GM21423 (cell line): ENCODE results near the gene MTCL1.

ENCODE experiments used
- ATAC-seq: cut with Tn5 transposase; IDR thresholded peaks from one replicate; pipeline ENCODE4 v1.9.1; 2021; ENCODE audit warnings: mild to moderate bottlenecking, moderate library complexity; ENCODE audit not compliant: unreplicated experiment

The MTCL1 gene

GRCh38 chr18:8788503-8789429, 83.4 kb downstream of the MTCL1 start:
- no peak for ATAC-seq

GRCh38 chr18:8791171-8791651, 85.9 kb downstream of the MTCL1 start:
- no peak for ATAC-seq

GRCh38 chr18:8792688-8793316, 87.4 kb downstream of the MTCL1 start:
- ATAC-seq = no peak

- ATAC-seq = no peak
These were observed 88.2 kb downstream of the MTCL1 start for GRCh38 chr18:8793445-8794155.

- ATAC-seq = no peak
These were observed 89.0 kb downstream of the MTCL1 start for GRCh38 chr18:8794156-8794933.

GRCh38 chr18:8794934-8795280, 89.6 kb downstream of the MTCL1 start:
- no peak for ATAC-seq

GRCh38 chr18:8795586-8796325, 90.4 kb downstream of the MTCL1 start:
- ATAC-seq = no peak

GRCh38 chr18:8797206-8797605, 91.8 kb downstream of the MTCL1 start:
- no peak for ATAC-seq

GRCh38 chr18:8799001-8799400, 93.6 kb downstream of the MTCL1 start:
- no peak for ATAC-seq

- ATAC-seq = no peak
These were observed 94.5 kb downstream of the MTCL1 start for GRCh38 chr18:8799596-8800441.

- ATAC-seq = no peak
These were observed 95.1 kb downstream of the MTCL1 start for GRCh38 chr18:8800445-8800844.

GRCh38 chr18:8800876-8801262, 95.5 kb downstream of the MTCL1 start:
- no peak for ATAC-seq

- ATAC-seq = no peak
These were observed 96.0 kb downstream of the MTCL1 start for GRCh38 chr18:8801263-8801901.

GRCh38 chr18:8802017-8802672, 96.8 kb downstream of the MTCL1 start:
- no peak for ATAC-seq

GRCh38 chr18:8803063-8803795, 97.9 kb downstream of the MTCL1 start:
- ATAC-seq = no peak

- no peak for ATAC-seq
These were observed 98.6 kb downstream of the MTCL1 start for GRCh38 chr18:8803957-8804356.

- no peak for ATAC-seq
These were observed 100.2 kb downstream of the MTCL1 start for GRCh38 chr18:8805552-8805951.
